ENCODE measurements around the gene SLC13A1.

The SLC13A1 gene

GRCh38 chr7:123131556-123131955 is 68.2 kb downstream of the SLC13A1 start:
- H3K36me3 ChIP-seq = no peaks in the 10 kb centered on the region
- DNase-seq = no peak

GRCh38 chr7:123131140-123131539 is 68.6 kb downstream of the SLC13A1 start:
- TF ChIP-seq CTCF (IDR thresholded peaks at IDR 0.05; ENCODE audit: low read depth, low read length) = no peak
- no peaks in the 10 kb centered on the region for H3K27me3 ChIP-seq
- H3K4me3 ChIP-seq (ENCODE audit: low read depth, low read length) = no peak overlapping the region
- H3K9me3 ChIP-seq = no peaks in the 10 kb centered on the region
- DNase-seq = no peak
- H3K36me3 ChIP-seq = no peaks in the 10 kb centered on the region
- H3K4me1 ChIP-seq = no peaks in the 10 kb centered on the region

More at GRCh38 chr7:123131556-123131955, 68.2 kb downstream of the SLC13A1 start:
- no peak overlapping the region for H3K4me3 ChIP-seq (ENCODE audit: low read depth, low read length)
- no peaks in the 10 kb centered on the region for H3K27me3 ChIP-seq
- H3K4me1 ChIP-seq = no peaks in the 10 kb centered on the region
- H3K9me3 ChIP-seq = no peaks in the 10 kb centered on the region
- no peak for TF ChIP-seq CTCF (IDR thresholded peaks at IDR 0.05; ENCODE audit: low read depth, low read length)

GRCh38 chr7:123126691-123127090 is 73.1 kb downstream of the SLC13A1 start:
- H3K4me3 ChIP-seq (ENCODE audit: low read depth, low read length) = no peak overlapping the region
- no peak for TF ChIP-seq CTCF (IDR thresholded peaks at IDR 0.05; ENCODE audit: low read depth, low read length)

GRCh38 chr7:123126171-123126570 is 73.6 kb downstream of the SLC13A1 start:
- Histone ChIP-seq H3K9me3 (no peaks in the 10 kb centered on the region), H3K4me1 (no peaks in the 10 kb centered on the region), H3K27me3 (no peaks in the 10 kb centered on the region; the same call in 1 of the 2 replicates), H3K4me3 (ENCODE audit: low read depth, low read length) (no peak overlapping the region), H3K36me3 (no peaks in the 10 kb centered on the region)
- TF ChIP-seq CTCF (IDR thresholded peaks at IDR 0.05; ENCODE audit: low read depth, low read length) = no peak
- DNase-seq = no peak

More at GRCh38 chr7:123126691-123127090, 73.1 kb downstream of the SLC13A1 start:
- Histone ChIP-seq H3K36me3 (no peaks in the 10 kb centered on the region), H3K4me1 (no peaks in the 10 kb centered on the region), H3K9me3 (no peaks in the 10 kb centered on the region), H3K27me3 (no peaks in the 10 kb centered on the region; the same call in 1 of the 2 replicates)
- DNase-seq = no peak

- Histone ChIP-seq H3K4me1 (no peaks in the 10 kb centered on the region), H3K4me3 (ENCODE audit: low read depth, low read length) (no peak overlapping the region), H3K27me3 (no peaks in the 10 kb centered on the region; the same call in 1 of the 2 replicates), H3K36me3 (no peaks in the 10 kb centered on the region), H3K9me3 (no peaks in the 10 kb centered on the region)
- DNase-seq = no peak
- no peak for TF ChIP-seq CTCF (IDR thresholded peaks at IDR 0.05; ENCODE audit: low read depth, low read length)
Measured at GRCh38 chr7:123125231-123125630, 74.5 kb downstream of the SLC13A1 start.

GRCh38 chr7:123122916-123123315 is 76.9 kb downstream of the SLC13A1 start:
- no peak for DNase-seq
- no peaks in the 10 kb centered on the region for H3K9me3 ChIP-seq
- H3K36me3 ChIP-seq = no peaks in the 10 kb centered on the region
- no peaks in the 10 kb centered on the region for H3K4me1 ChIP-seq
- no peak for TF ChIP-seq CTCF (IDR thresholded peaks at IDR 0.05; ENCODE audit: low read depth, low read length)
- no peak overlapping the region for H3K4me3 ChIP-seq (ENCODE audit: low read depth, low read length)
- no peaks in the 10 kb centered on the region; the same call in 1 of the 2 replicates for H3K27me3 ChIP-seq
